Transverse colon (tissue), 4 donors: ENCODE data around the gene KDELR1. TPM values are rescaled to one million over a fixed set of nuclear protein-coding genes. Genes with fewer than 3 reads are reported as not detected.

Experiments used
- DNase-seq: peaks from one replicate; pipeline ENCODE4 v3.0.0-alpha.2; 2019
- H3K27ac ChIP-seq, 4 donors: fragments of 200-600 bp; sonication (generic); 2 replicates each; pipeline ENCODE4 v1.5.1; 2016 to 2018; ENCODE audit warnings: inconsistent platforms in 4 of 4
- H3K27me3 ChIP-seq: fragments of 200-600 bp; sonication (generic); 2 replicates; pipeline ENCODE4 v1.5.1; 2017; ENCODE audit warnings: inconsistent platforms
- H3K36me3 ChIP-seq, 4 donors: fragments of 200-600 bp; sonication (generic); 2 replicates each; pipeline ENCODE4 v1.5.1; 2017 to 2019; ENCODE audit warnings: inconsistent platforms in 4 of 4
- H3K4me1 ChIP-seq, 4 donors: fragments of 200-600 bp; sonication (generic); 2 replicates each; pipeline ENCODE4 v1.5.1; 2017 to 2020; ENCODE audit warnings: inconsistent platforms in 4 of 4
- H3K4me3 ChIP-seq, 4 donors: fragments of 200-600 bp; sonication (generic); 1 replicate in 1 of 4; 2 replicates in 3 of 4; pipeline versions ENCODE4 v1.5.1 to v1.6.1; 2017 to 2019; ENCODE audit warnings: inconsistent platforms in 4 of 4
- H3K9me3 ChIP-seq, 2 donors: fragments of 200-600 bp; sonication (generic); 2 replicates each; pipeline ENCODE4 v1.5.1; 2017 to 2019; ENCODE audit warnings: inconsistent platforms in 2 of 2
- CTCF ChIP-seq, 5 experiments: fragments of 200-600 bp in 3 of 5; fragments of 450-650 bp in 2 of 5; sonication (generic) in 3 of 5; IDR thresholded peaks; 1 replicate in 2 of 5; 2 replicates in 3 of 5; pipeline ENCODE4 v1.5.1; 2016 to 2017; ENCODE audit warnings: antibody characterized with exemption in 5 of 5, inconsistent platforms in 3 of 5, mild to moderate bottlenecking in 2 of 5, moderate library complexity in 1 of 5
- EP300 ChIP-seq: sonication (generic); formaldehyde crosslinking; IDR thresholded peaks from one replicate; pipeline ENCODE4 v1.6.1; 2017; ENCODE audit warnings: antibody characterized with exemption, low read depth
- POLR2A ChIP-seq: fragments of 450-650 bp; IDR thresholded peaks from one replicate; pipeline ENCODE4 v1.6.1; 2016; ENCODE audit warnings: antibody characterized with exemption, mild to moderate bottlenecking, moderate library complexity
- POLR2AphosphoS5 ChIP-seq, 3 donors: sonication (generic); formaldehyde crosslinking; IDR thresholded peaks; one replicate each; pipeline ENCODE4 v1.6.1; 2016; ENCODE audit warnings: antibody characterized with exemption in 3 of 3
- WGBS, 2 donors: methylation state at CpG; one replicate each; pipeline ENCODE4 v1.1.5; 2018; ENCODE audit warnings: low coverage in 1 of 2; 5-methylcytosine and 5-hydroxymethylcytosine counted together
- in situ Hi-C, 4 donors: fragments of 200-750 bp; cut with MboI; loops; one replicate each; pipeline versions ENCODE4 v1.15.0 to v1.15.1; 2017; ENCODE audit warnings: low sequenced_read_pairs in 3 of 4, low pct_ligation_motif_present in 1 of 4, low pct_unique_long_range_greater_than_20kb in 1 of 4
- intact Hi-C: fragments of 100-400 bp; cut with DNase I; formaldehyde crosslinking; loops from one replicate; pipeline ENCODE4 v1.15.1; 2023; ENCODE audit warnings: low total_unique reads
- total RNA-seq, 4 donors: library from RNA; depleted of rRNA; stranded (reverse); fragments of >200 nt; gene quantifications; one replicate each; pipeline ENCODE4 v1.1.0, GENCODE V29; 2016

The KDELR1 gene
- total RNA-seq, 4 donors from 2014 or later: 80.6 to 146 (median 120) TPM

DNA sequence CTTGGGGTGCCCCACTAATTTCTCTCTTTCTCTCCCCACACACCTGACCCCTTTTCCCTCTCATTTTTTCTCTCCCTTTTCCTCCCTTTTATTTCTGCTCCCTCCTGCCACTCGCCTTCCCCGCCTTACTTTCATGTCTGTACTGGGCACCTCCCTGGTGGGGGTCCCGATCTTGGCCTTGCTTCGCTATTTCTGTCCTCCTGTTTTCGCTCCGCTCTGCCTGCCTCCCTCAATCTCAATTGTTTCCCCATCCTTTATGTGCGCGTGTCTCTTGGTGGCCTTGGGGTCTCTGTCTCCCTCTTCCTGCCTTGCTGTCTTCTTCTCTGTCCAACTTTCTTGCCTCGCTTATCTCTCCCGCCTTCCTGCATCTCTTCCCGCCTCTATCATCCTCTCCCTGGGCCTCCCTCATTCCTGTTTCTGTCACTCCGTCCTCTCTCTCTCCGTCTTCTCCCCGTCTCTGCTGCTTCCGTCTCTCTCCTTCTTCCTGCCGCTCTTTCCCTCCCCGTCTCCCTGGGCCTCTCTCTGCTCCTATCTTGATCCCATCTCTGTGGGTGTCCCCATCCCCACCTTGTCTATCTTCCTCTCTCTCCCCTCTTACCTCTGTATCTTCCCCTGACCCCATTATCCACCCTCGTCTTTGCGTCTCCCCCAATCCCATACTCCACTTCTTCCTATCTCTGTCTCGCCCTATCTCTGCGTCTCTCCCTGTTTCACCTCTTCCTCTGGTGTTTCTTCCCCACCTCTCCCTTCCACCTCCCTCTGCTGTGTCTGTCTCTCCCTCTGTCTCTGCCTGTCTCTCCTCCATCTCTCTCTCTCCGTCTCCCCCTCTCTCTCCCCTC lies 6.1 kb upstream of the KDELR1 start:
- H3K27me3 ChIP-seq: peaks cover 57% of the 10 kb centered on the region
- intact Hi-C loops (no loop called here), in situ Hi-C loops (no loop called here)
- 61 to 65% methylated on average over 12 to 22 of the region's 22 CpGs for WGBS, 2 donors
- TF ChIP-seq EP300: no peak
- TF ChIP-seq POLR2A: no peak
- no peak for TF ChIP-seq POLR2AphosphoS5 (IDR thresholded peaks at IDR 0.05)
- TF ChIP-seq CTCF (IDR thresholded peaks at IDR 0.05): no peak
- H3K4me3 ChIP-seq: peak overlapping the region in 3 of 4 donors; percentile 23 to 49 (median 39)
- peak overlapping the region in 1 of 4 donors; percentile 26 for H3K27ac ChIP-seq
- H3K4me1 ChIP-seq: peaks cover 4 to 34% (median 27%) of the 10 kb centered on the region in 4 donors
- no peak for DNase-seq
- no peaks in the 10 kb centered on the region for H3K36me3 ChIP-seq
- no peaks in the 10 kb centered on the region for H3K9me3 ChIP-seq

DNA sequence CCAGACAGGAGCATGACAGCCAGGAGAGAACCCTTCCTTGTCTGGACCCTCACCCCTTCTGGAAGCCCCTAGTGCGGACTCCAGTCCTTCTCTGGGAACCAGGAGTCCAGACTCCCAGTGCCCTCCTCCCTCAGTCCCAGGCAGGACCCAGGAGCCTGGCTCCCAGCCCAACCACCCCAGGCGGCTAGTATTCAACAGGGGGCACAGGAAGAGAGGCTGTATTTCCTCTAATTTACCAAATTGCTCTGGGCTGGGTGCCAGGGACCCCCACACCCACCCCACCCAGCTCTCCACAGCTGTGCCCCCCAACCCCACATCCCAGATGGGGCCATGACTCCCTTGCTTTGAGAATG lies 5.4 kb upstream of the KDELR1 start:
- intact Hi-C loops: no loop called here
- H3K4me1 ChIP-seq: peaks cover 4 to 34% (median 27%) of the 10 kb centered on the region in 4 donors
- WGBS, 2 donors: 54% methylated on average over 2 of the region's 2 CpGs; no CpG with 5 or more reads in 1 of the 2 donors
- no peak overlapping the region for H3K27ac ChIP-seq
- H3K27me3 ChIP-seq: peaks cover 60% of the 10 kb centered on the region
- H3K4me3 ChIP-seq: no peak overlapping the region
- in situ Hi-C loops: no loop called here
- H3K9me3 ChIP-seq: no peaks in the 10 kb centered on the region
- TF ChIP-seq POLR2A (no peak), EP300 (no peak), CTCF (IDR thresholded peaks at IDR 0.05) (no peak), POLR2AphosphoS5 (IDR thresholded peaks at IDR 0.05) (no peak)
- DNase-seq: no peak
- H3K36me3 ChIP-seq: no peaks in the 10 kb centered on the region

DNA sequence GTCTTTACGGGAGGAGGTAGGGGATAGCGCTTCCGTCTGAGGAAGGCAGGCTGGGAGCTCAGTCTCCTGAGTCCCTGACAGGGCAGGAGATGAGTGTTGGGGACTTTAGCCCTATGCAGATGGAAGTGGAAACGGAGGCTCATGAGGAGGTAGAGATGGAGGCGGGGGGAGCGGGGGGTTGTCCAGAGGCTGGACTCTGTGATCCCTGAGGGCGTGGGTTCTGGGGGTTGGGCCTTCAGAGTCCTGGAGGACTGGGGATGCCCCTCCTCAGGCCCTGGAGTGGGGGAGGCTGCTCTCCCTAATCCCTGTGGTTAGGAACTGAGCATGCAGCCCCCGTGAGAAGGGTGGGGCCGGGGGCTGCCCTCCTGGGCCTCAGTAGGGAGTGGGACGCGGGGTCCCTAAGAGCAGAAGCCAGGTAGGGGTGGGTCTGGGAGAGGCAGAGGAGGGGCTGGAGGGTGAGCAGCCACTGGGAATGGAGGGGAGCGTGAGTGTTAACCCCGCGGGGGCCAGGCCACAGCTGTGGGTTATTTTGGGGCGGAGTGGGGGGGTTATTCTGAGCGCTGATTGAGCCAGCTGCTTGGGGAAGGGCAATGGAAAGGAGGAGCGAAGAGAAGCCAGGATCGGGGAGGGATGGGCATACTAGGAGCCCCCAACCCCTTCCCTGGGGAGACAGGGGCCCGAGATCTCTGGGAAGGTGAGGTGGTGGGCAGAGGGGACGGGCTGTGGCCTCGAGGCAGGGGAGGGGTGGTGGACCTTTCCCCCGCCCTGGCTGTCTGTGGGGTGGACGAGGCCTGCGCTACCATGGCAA lies 4.9 kb upstream of the KDELR1 start:
- TF ChIP-seq POLR2A (no peak), CTCF (IDR thresholded peaks at IDR 0.05) (no peak), POLR2AphosphoS5 (IDR thresholded peaks at IDR 0.05) (no peak), EP300 (no peak)
- H3K9me3 ChIP-seq: no peaks in the 10 kb centered on the region
- DNase-seq: no peak
- H3K36me3 ChIP-seq: no peaks in the 10 kb centered on the region
- H3K4me3 ChIP-seq: no peak overlapping the region
- in situ Hi-C loops (no loop called here), intact Hi-C loops (no loop called here)
- 55 to 58% methylated on average over 4 to 24 of the region's 24 CpGs for WGBS, 2 donors
- H3K4me1 ChIP-seq: peaks cover 4 to 34% (median 30%) of the 10 kb centered on the region in 4 donors
- H3K27me3 ChIP-seq: peaks cover 60% of the 10 kb centered on the region
- no peak overlapping the region for H3K27ac ChIP-seq

DNA sequence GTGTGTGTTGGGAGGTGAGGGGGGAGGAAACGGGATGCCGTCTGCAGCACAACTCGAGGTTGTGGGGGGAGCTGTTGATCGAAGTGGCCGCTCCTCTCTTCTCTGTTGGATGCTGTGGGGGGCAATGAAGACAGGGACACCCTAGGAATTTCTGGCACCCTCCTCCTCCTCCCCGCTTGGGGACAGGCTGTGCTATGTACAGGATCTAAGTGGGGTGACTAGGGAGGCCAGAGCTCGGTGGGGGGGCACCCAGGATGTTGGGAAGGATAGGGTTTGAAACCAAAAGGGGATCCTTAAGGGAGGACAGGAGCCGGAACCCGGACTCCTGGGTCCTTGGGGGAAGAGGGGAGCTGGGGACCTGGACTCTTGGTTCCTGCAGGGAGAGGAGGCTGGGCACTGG lies 4.1 kb upstream of the KDELR1 start:
- DNase-seq: no peak
- Histone ChIP-seq H3K27me3 (peaks cover 60% of the 10 kb centered on the region), H3K9me3 (no peaks in the 10 kb centered on the region), H3K4me3 (no peak overlapping the region), H3K36me3 (no peaks in the 10 kb centered on the region), H3K4me1 (peaks cover 4 to 36% (median 30%) of the 10 kb centered on the region in 4 donors), H3K27ac (no peak overlapping the region)
- intact Hi-C loops (no loop called here), in situ Hi-C loops (no loop called here)
- 17% methylated on average over 9 of the region's 9 CpGs; no CpG with 5 or more reads in 1 of the 2 donors for WGBS, 2 donors
- TF ChIP-seq POLR2A (no peak), CTCF (IDR thresholded peaks at IDR 0.05) (no peak), POLR2AphosphoS5 (IDR thresholded peaks at IDR 0.05) (no peak), EP300 (no peak)
